Stimulated activated CD4-positive, alpha-beta T cell treated with anti-CD3 and anti-CD28 coated beads, Interleukin-4, amount 100 ng/mL, for 24 hours (primary cell): Measurements from ENCODE around the gene DTX2.
"Not testable (repeated sequence)": the region's sequence is repeated elsewhere in the genome, so short reads cannot be mapped to it uniquely, and the experiment has no call there.

ENCODE experiments used
- DNase-seq: peaks from one replicate; pipeline ENCODE4 v3.0.0-alpha.2; 2020

DTX2 gene

DNA sequence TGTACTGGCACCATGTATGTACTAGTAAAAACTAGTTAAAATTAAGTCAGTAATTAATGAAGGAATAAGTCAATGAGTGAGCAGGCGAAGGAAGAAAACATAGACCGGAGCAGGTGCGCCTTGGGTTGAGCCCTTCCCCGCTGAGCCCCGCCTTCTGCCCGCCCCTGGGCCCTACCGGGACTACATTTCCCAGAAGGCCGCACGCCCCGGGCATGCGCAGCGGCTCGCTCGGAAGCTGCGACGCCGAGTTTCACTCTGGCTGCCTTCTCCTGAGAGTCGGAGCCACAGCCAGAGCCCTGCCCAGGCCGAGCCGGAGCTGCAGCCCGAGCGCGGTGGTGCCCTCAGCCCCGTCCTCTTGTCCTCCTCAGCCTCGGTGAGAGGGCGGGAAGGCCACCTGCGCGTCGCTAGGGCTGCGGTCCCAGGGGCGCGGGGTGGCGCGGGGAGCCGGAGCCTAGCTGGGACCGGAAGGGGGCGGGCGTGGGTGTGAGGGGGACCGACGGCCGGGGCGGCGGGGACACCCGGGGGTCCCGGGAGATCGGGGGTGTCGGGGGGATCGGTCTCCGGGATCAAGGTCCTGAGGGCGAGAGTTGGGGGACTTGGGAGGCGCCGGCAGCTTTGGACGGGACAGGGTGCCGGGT, at the start of gene DTX2:
Gene DTX2 (plus strand): TSS at position 246 of the 638 bp plus-strand sequence. CDS start 18,801 bp downstream, outside the sequence.
- DNase-seq = peak; percentile 45

DNA sequence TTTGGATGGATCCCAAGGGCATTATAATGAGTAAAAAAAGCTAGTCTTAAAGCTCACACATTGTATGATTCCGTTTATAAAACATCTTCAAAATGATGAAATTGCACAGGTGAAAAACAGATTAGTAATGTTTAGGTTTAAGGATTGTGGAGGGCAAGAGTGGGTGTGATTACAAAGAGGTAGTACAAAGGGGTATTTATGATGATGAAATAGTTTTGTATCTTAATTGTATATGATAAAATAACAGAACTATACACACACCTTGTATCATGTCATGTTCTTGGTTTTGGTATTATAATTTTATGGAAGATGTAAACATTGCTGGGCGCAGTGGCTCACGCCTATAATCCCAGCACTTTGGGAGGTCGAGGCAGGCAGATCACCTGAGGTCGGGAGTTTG, 49.3 kb upstream of the DTX2 start:
- no peak for DNase-seq

DNA sequence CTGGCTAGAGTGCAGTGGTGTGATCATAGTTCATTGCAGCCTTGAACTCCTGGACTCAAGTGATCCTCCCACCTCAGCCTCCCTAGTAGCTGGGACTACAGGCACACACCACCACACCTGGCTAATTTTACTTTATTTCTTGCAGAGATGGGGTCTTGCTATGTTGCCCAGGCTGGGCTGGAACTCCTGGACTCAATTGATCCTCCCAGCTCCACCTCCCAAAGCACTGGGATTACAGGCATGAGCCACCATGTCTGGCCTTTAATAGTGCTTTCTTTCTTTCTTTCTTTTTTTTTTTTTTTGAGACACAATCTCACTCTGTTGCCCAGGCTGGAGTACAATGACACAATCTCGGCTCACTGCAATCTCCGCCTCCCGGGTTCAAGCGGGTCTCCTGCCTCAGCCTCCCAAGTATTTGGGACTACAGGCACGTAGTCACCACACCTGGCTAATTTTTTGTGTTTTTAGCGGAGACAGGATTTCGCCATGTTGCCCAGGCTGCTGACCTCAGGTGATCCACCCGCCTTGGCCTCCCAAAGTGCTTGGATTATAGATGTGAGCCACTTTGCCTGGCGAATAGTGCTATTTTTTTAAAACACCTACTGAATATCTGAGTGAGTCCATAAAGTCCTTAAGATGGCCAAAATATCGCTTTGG, 43.7 kb upstream of the DTX2 start:
- not testable (repeated sequence) for DNase-seq

DNA sequence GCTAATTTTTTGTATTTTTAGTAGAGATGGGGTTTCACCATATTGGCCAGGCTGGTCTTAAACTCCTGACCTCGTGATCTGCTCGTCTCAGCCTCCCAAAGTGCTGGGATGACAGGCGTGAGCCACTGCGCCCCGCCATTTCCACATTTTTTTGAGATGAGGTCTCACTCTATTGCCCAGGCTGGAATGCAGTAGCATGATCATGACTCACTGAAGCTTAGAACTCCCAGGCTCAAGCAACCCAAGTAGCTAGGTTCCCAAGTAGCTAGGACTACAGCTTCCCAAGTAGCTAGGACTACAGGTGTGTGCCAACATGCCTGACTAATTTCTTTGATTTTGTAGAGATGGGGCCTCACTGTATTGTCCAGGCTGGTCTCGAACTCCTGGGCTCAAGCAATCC, 40.4 kb upstream of the DTX2 start:
- not testable (repeated sequence) for DNase-seq

DNA sequence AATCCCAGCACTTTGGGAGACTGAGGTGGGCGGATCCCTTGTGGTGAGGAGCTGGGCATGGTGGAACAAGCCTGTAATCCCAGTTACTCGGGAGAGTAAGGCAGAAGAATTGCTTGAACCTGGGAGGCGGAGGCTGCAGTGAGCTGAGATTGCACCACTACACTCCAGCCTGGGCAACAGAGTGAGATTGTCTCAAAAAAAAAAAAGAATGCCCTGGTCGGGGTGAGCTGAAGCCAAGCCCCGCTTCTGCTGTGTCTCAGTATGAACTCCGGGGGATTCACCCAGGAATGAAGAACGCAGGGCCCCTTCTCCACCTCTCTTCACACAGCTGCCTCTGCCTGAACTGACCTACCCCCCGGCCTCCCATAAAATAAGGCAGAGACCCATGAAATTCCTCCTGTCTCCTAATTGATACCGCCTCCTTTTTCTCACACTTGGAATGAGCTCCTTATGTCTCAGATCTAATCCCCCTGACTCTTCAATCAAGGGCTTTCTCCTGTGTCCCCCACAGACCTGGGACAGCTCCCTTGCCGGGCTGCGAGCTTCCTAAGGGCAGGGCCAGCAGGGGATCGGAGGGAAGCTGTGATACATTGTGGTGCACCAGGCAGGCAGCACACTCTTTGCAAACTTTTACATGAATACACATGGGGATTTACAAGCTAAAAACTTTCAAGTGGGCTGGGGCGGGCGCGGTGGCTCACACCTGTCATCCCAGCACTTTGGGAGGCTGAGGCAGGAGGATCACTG, 37.7 kb upstream of the DTX2 start:
- DNase-seq = no peak

DNA sequence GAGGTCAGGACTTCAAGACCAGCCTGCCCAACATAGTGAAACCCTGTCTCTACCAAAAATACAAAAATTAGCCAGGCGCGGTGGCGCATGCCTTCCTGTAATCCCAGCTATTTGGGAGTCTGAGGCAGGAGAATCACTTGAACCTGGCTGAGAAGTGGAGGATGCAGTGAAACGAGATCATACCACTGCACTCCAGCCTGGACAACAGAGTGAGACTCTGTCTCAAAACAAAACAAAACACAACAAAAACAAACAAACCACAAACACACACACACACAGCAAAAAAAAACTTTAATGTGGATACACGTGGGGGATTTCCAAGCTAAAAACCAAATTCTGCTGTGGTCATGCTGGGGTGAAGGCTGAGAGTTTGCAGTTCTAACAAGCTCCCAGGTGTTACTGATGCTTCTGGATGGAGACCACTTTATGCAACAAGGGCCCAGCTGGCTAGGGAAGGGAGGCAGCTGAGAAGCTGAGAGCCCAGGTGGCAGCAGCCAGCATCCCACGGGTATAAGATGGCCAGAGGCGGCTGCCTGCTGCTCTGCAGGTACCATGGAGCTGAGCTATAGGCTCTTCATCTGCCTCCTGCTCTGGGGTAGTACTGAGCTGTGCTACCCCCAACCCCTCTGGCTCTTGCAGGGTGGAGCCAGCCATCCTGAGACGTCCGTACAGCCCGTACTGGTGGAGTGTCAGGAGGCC, 36.9 kb upstream of the DTX2 start, which contains the start of gene ZP3:
Gene ZP3 (plus strand): TSS at position 538 of the 699 bp plus-strand sequence. CDS start 15 bp downstream, at position 553.
- DNase-seq = no peak

DNA sequence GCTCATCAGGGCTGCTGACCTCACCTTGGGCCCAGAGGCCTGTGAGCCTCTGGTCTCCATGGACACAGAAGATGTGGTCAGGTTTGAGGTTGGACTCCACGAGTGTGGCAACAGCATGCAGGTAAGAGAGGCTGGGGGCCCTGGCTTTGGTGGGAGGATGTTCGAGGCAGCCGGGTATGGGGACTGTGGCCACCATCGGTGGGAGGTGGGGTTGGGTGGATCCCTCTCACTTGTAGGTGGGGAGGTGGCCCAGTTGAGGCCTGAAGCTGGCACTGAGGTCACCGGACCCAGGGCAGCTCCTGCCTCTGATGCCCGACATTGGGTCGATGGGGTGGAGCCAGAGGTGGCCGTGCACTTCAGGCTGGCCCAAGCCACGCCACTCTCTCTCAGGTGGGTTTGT, 36.4 kb upstream of the DTX2 start:
- no peak for DNase-seq

DNA sequence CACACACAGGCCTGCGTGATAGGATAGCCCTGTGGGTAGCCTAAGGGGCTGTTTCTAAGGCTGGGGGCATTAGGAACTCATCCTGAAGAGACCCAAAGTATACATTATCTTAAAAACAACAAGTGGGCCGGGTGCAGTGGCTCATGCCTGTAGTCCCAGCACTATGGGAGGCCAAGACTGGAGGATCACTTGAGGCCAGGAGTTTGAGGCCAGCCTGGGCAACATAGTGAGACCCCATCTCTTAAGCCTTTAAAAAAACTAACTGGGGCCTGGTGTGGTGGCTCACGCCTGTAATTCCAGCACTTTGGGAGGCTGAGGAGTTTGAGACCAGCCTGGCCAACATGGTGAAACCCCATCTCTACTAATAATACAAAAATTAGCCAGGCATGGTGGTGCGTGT, 36.0 kb upstream of the DTX2 start:
- not testable (repeated sequence) for DNase-seq

DNA sequence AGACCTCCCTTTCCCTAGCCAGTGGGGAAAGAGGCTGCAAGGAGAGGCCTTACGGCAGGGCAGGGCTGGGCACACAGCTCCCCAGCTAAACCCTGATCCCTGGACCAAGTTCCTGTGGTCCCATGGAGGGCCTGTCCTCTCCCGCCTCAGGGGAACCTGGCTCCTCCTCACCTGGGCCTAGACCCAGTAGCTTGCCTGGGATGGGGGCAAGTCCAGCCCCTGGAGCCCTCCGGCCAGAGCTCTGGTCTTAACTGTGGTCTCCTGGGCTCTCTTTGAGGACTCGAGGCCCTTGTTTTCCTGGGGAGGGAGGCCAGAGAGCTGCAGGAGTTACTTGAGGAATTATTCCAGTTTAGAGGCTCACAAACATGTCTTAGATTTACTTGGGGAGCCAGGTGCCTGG, 35.3 kb upstream of the DTX2 start:
- no peak for DNase-seq

DNA sequence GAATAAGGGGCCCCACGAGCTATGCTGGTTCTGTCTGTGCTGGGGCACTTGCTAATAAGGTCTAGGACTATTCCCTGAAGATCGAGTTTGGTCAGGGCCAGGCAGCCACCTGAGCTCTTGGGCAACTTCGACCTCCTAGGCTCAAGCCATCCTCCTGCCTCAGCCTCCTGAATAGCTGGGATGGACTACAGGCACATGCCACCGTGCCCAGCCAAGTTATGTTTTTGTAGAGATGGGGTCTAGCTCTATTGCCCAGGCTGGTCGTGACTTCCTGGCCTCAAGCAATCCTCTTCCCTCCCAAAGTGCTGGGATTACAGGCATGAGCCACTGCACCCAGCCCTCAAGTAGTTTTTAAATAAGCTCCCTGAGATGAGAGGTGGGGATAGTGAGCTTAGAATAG, 33.9 kb upstream of the DTX2 start:
- no peak for DNase-seq

DNA sequence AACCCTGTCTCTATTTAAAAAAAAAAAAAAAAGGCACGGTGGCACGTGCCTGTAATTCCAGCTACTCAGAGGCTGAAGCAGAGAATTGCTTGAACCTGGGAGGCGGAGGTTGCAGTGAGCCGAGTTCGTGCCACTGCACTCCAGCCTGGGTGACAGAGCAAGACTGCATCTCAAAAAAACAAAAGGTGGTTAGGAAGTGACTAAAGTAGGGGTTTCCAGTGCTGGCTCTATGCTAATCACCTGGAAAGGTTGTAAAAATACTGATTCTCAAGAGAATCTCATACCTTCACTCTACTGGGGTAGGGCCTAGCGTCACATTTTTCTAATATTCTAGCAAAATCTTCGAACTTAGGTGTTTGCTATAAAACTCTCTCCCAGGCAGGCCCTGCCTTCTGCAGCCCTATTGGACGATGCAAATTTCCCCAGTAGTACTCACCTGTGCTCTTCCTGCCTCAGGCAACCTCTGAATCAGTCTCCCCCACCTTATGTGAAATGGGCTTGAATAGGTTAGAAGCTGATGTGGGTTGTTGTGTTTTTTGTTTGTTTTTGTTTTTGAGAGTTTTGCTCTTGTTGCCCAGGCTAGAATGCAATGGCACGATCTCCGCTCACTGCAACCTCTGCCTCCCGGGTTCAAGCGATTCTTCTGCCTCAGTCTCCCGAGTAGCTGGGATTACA, 33.2 kb upstream of the DTX2 start:
- DNase-seq = no peak

DNA sequence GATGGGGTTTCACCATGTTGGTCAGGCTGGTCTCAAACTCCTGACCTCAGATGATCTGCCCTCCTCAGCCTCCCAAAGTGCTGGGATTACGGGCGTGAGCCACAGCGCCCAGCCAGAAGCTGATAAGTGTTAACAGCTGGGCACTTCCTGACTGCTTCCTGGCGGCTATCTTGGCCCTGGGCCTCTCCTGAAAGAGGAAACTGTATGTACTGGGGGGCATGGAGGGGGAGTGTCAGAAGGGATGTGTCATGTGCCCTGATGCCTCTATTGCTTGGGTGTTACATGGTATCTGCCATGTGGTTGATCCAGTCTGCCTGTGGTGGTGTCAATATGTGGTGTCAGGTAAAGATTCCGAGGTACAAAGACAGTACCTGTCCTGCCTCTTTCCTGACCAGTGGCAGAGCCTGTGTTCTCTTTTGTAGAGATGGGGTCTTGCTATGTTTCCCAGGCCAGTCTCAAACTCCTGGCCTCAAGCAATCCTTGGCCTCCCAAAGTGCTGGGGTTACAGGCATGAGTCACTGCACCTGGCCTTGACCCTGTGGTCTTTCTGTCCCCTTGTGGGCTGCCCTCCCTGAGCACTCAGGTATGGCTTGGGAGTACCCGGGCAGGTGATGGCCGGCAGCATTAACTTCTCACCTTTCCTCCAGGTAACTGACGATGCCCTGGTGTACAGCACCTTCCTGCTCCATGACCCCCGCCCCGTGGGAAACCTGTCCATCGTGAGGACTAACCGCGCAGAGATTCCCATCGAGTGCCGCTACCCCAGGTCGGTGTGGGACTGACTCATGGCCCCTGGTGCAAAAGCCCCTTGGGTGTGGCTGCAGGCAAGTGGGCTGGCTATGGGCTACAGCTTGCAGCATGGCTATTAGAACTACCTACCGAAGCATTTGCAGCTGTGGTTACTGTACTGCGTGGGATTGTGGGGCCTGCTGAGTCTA, 32.4 kb upstream of the DTX2 start:
- DNase-seq = no peak

DNA sequence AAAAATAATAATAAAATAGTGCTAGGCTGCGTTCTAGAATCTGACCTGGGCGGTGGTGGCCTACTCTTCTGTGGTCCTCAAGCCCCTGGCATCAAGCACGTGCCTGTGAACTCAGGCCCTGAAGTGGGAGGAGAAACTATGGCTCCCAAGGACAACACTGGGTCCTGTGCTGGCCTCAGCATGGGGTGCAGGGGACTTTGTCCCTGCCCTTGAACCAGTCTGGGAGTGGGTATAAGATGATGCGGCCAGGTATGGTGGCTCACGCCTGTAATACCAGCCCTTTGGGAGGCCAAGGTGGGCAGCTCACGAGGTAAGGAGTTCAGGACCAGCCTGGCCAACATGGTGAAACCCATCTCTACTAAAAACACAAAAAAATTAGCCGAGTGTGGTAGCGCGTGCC, 31.3 kb upstream of the DTX2 start:
- no peak for DNase-seq

DNA sequence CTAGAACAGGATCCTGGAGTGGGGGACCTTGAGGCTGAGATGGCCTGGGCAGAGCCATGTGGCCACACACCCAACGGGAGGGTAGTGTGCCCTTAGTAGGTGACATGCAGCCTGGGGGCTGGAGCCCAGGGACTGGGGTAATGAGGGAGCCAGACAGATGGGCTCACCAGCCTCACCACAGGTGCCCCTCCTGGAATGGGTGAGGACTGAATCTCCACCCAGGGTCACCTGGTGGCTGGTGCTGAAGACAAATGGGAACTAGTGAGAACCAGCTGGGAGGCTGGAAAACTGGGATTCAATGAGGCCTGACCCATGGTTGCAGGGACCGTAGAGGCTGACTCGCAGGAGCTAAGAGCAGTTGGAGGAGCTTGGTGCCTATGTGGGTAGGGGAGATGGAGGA, 30.7 kb upstream of the DTX2 start:
- no peak for DNase-seq

DNA sequence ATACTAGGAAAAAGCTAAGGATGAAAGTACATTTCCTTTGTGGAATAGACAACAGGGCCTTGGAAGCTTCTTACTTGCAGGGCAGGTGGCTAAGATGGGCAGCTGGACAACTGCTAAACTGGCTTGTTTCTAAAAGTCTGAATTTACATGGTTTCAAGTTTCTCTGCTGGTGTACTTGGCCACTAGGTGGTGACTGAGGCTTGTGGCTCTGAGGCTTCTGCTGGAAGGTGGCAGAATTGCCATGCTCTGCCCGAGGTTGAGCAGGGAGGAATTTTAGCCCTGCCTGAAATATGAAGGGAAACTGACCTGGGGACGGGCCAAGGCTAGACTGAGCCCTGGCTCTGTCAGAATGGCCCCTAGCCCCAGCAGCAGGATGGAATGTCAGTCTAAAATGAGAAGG, 23.6 kb upstream of the DTX2 start:
- peak; percentile 64 for DNase-seq

DNA sequence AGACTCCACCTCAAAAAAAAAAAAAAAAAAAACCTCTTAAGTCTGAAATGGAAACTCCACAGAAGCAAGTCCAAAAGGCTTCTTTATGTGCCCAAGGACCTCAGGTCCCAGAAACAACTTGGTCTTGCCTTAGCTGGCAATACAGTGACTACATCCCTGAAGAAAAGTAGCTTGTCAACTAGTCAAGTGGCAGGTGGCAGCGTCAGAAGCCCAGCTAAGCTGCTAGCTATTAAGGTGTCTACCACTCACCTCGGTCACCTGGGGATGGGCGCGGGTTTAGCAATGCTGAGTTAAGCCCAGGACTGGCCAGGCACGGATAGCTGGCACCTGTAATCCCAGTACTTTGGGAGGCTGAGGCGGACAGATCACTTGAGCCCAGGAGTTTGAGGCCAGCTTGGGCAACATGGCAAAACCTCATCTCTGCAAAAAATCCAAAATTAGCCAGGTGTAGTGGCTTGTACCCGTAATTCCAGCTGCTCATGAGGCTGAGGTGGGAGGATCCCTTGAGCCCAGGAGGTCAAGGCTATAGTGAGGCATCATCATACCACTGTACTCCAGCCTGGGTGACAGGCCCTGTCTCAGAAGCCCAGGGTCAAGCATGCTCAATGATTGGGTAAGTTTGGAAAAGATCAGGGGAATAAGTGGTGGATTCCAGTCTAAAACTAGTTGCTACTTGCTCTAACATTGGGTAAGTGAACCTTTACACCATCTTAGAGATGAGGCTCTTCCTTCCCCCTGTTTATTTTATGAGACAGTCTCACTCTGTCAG, 22.2 kb upstream of the DTX2 start:
- DNase-seq = not testable (repeated sequence)

DNA sequence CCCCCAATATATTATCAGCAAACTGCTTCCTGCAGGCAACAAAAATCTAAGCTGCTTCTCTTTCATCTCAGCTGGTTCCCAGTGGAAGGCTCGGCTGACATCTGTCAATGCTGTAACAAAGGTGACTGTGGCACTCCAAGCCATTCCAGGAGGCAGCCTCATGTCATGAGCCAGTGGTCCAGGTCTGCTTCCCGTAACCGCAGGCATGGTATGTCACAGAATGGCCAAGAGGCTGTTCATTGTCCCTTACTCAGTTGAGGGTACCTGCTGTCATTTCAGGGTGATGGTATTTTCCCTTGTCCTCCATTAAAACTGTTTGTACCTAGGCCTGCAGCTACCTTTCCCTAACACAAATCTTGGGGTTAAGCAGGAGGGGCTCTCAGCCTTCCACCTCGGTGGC, 21.1 kb upstream of the DTX2 start:
- not testable (repeated sequence) for DNase-seq

DNA sequence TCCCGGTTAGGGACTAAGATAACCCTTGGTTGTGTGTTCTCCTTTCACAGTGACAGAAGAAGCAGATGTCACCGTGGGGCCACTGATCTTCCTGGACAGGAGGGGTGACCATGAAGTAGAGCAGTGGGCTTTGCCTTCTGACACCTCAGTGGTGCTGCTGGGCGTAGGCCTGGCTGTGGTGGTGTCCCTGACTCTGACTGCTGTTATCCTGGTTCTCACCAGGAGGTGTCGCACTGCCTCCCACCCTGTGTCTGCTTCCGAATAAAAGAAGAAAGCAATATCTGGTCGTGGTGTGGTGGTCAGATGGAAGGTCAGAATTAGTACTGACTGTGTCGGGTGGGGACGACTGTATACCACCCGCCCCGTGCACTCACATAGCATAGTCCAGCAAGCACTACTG, 19.7 kb upstream of the DTX2 start:
- not testable (repeated sequence) for DNase-seq

DNA sequence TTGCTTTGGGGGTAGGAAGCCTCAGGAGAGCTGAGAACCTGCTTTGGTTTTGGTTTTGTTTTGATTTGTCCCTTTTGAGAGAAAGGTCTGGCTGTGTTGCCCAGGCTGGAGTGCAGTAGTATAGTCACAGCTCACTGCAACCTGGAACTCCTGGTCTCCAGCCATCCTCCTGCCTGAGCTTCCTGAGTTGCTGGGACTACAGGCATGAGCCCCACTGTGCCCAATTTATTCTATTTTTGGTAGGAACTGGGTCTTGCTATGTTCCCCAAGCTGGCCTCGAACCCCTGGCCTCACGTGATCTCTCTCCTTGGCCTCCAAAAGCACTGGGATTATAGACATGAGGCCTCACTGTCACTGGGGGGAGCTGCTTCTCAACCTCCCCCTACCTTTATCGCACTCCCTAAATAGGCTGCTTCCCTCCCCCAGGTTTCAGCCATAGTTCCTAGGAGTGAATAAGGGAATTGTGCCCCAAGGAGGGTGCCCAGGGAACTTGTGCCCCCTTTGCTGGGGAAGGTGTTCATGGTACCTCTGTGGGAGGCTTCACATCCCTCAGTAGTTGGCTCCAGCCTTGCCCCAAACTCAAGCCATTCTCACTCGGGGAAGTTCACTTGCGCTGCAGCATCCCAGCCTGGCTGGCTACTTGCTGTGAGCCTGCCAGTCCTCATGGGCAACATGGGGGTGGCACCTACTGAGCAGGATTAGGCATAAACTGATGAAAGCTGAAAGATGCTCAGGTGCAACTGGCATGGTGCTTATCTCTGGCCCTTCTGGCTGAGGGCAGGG, 18.7 kb upstream of the DTX2 start:
- not testable (repeated sequence) for DNase-seq

DNA sequence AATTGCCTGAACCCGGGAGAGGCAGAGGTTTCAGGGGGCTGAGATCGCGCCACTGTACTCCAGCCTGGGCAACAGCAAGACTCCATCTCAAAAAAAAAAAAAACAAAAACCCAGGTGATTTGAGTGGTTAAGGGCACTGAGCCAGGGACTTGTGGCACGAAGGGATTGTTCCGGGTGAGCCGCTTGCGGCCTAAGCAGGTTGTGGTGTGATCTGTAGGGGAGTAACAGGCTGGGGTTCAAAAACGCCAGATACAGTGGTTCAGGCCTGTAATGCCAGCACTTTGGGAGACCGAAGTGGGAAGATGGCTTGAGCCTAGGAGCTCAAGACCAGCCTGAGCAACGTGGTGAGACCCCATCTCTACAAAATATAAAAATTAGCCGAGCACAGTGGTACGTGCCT, 17.7 kb upstream of the DTX2 start:
- DNase-seq = not testable (repeated sequence)
